GM19452 (cell line): ENCODE measurements around the gene TOPORS.
"Not testable (repeated sequence)": the region's sequence is repeated elsewhere in the genome, so short reads cannot be mapped to it uniquely, and the experiment has no call there.

Experiments
- ATAC-seq: cut with Tn5 transposase; IDR thresholded peaks from one replicate; pipeline ENCODE4 v1.9.1; 2021; ENCODE audit not compliant: unreplicated experiment

The TOPORS gene

GRCh38 chr9:32566770-32567169, 14.4 kb upstream of the TOPORS start:
- no peak for ATAC-seq

DNA sequence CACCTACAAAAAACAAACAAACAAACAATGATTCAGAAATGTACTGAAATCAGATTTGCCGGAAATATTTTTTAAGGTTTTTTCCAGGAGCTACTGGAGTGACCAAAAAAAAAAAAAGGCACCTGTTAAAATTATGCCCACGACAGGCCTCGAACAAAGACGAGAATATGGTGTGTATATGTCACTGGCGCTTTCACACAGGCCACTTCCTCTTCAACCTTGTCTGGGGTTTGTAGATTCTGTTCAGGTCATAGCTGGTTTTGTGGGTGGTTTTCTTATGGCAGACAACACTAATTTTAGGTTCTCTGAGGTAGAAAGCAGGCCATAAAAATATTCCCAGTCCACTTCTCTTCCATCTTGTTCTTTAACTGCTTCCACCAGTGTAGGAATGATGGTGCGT, 13.6 kb upstream of the TOPORS start:
- ATAC-seq: no peak

GRCh38 chr9:32558408-32558934, 6.1 kb upstream of the TOPORS start:
- no peak for ATAC-seq

GRCh38 chr9:32554591-32554990, 2.2 kb upstream of the TOPORS start:
- ATAC-seq: no peak

DNA sequence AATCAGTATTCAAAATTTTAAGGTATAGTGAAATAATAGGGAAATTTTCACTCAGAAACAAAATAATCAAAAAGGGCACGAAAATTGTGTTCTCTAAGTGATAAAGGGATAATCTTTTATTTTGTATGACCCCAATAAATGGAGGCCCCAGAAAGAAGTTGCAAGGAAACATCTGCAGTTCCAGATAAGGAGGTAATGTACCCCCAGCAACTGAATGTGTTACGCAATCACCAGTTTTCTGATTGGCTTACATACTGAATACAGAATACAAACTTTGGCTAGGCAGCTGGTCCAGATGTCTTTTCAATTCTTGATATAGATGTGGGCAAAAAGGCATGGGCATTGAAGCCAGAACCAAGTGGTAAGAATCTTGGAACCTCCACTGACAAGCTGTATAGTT, 1.7 kb upstream of the TOPORS start:
- no peak for ATAC-seq

DNA sequence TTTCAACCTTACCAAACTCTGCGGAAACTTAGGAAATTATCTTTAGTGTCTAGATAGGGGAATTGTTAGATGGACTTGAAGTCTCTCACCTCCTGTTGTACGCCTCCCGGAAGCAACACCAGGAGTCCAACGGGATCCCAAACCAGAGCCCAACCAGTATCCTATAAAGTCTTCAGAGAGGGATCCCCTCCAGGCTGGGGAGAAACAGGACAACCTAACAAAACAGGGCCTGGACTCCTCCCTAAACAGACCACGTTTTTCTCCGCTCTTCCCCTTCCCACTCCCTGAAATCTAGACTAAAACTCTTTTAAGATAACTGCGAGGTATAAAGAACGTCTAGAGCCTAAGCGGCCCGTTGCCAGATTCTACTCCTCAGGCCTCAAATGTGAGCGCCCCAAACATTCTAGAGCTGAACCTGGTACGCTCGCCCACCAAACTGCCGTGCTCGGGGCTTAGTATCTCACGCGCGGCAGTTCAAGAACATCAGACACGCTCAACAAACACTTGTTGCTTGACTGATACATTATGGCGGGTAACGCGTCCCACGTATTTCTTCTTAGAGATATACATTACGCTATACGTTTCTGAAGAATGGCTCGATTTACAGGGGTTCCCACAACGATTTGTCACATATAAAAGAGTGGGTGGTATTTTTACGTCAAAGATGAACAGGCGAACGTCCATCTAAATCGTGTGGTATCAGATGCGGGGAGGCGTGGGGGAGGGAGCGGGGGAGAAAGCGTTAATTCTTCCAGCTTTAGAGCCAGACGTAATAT, 922 bp downstream of the TOPORS start:
- ATAC-seq: peak; percentile 1

DNA sequence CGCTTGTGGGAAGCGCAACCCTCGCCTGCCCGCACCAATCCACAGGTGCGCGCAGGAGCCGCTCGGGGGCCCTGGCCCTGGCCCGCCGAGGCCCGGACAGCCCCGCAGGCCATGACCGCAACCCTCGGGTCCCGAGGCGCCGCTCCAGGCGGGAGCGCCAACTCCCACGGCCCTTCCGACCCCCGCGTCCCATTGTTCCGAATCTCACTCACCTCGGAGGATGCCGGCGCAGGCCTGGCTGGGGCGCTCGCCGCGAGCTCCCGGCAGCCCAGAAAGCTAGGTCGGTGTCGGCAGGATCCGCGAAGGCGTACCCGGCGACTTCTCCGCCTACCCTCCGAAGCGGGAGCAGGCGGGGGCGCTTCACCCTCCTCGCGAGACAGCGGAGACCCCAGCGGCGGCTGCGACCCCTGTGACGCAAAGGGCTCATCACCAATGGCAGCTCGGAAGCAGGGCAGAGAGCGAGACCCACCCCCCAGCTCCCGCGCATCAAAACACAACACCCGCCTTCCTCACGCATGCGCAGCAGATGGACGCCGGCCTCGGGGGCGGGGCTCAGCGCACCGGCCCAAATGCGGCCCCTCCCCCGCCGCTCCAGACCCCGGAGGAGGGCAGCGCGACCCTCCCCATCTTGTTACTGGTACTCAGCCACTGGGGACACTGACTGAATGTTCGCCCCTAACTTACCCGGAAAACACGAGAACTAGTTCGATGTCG, 1.7 kb downstream of the TOPORS start:
- ATAC-seq: peak; percentile 57

- no peak for ATAC-seq
These were observed 2.2 kb downstream of the TOPORS start for GRCh38 chr9:32550150-32550561.

GRCh38 chr9:32548213-32548612, 4.2 kb downstream of the TOPORS start:
- ATAC-seq: not testable (repeated sequence)

DNA sequence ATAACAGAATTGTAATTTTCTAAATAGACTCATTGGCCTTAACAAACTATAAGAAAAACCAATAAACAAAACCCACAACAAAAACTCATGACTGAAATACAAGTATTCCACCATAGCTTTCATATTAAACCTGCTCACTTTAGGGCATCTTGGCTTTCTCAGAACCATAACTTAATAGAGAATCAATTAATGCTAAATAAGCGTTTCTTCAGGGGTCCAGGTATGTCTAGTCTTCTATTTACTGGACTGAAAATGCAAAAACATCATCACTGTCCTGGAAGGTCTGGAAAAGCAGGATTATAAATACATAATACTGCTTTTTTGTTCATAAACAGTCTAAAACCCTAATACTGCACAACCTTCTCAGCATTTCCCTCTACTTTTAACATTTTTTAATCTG, 6.5 kb downstream of the TOPORS start:
- ATAC-seq: no peak

GRCh38 chr9:32543047-32543446, 9.3 kb downstream of the TOPORS start:
- no peak for ATAC-seq

- no peak for ATAC-seq
These were observed 18.6 kb downstream of the TOPORS start for GRCh38 chr9:32533816-32534215.

DNA sequence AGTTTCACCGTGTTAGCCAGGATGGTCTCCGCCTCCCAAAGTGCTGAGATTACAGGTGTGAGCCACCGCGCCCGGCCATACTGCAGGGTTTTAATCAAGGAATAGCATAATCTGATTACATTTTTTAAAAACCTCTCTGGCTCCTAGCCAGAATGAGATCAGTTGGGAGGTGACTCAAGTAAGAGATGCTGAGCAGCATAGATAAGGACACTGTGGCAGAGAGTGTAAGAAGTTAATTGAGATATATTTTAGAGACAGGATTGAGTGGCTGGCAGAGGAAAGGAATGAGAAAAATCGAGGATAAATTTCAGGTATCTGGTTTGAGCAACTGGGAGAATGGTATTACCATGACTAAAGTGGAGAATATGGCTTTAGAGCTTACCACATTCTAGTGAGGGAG, 19.1 kb downstream of the TOPORS start:
- no peak for ATAC-seq

DNA sequence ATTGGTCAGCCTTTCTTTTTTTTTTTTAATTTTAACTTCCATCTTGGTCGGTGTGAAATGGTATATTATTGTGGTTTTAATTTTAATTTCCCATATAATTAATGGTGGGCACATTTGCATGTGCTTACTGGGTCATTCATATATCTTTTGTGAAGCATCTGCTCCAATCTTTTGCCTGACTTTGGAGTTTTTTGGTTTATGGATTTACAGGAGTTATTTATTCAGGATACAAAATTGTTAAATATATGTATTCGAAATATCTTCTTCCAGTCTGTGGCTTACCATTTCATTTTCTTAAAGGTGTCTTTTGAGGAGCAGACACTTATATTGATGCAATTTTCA, 25.7 kb downstream of the TOPORS start:
- no peak for ATAC-seq

- peak; percentile 63 for ATAC-seq
These were observed 26.2 kb downstream of the TOPORS start, which contains the start of gene RIGI for GRCh38 chr9:32526041-32526706. TSS of gene RIGI (minus strand) at chr9:32526196. CDS start at chr9:32526166, 30 bp downstream.

DNA sequence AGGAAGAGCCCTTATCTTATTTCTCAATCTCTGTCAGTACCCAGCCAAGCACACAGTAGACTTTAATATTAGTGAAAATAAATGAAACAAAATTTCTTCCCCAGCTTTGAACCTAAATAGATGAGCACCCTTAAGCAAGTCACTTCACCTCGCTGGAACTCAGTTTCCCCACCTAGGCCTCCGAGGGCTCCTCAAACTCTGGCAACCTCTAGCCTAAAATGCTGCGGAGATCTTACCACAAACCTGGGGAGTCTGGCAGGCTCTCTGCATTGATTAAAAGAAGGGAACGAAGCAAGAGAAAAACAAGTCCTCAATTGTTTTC, 26.7 kb downstream of the TOPORS start:
- no peak for ATAC-seq

DNA sequence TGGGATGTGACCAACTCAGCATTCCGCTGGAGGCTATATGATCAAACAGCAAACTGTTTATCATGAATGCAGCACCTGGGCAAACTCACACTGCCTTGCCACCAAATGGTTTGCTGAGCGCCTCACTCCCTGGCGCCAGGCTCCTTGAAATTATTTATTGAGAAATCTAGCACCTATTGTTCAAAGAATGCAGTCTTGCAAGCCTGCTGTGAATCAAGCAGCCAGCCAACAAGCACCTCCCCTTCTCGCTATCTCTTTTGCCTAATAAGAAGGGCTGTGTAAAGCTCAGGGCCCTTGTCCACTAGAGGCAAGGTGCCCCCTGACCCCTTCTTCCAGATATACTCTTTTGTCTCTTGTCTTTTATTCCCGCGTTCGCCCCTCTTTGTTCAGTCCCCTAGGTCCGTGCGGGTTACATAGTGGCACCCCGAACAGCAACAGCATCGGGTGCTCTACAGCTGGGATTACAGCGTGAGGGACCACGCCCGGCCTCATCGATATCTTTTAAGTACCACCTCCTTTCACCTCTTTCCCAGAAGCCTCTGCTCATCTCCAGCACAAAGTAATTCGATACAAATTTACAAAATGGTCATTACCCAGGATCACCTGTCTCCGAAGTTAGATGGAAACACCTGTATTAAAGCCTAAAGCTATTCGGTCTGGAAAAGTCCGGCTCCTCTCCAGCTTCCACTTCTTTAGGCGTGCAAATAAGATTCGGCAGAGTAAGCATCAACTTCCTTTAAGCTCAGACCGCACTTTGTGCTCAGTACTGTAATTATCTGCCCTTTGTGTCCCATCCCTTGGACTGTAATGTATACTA, 27.3 kb downstream of the TOPORS start:
- peak; percentile 43 for ATAC-seq

DNA sequence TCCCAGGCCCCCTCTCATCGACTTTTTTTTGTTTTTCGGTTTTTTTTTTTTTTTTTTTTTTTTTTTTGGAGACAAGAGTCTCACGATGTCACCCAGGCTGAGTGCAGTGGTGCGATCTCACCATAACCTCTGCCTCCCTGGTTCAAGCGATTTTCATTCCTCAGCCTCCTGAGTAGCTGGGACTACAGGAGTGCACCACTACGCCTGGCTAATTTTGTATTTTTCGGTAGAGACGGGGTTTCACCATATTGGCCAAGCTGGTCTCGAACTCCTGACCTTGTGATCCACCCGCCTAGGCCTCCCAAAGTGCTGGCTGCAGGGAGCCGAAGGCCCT, 27.9 kb downstream of the TOPORS start:
- not testable (repeated sequence) for ATAC-seq

DNA sequence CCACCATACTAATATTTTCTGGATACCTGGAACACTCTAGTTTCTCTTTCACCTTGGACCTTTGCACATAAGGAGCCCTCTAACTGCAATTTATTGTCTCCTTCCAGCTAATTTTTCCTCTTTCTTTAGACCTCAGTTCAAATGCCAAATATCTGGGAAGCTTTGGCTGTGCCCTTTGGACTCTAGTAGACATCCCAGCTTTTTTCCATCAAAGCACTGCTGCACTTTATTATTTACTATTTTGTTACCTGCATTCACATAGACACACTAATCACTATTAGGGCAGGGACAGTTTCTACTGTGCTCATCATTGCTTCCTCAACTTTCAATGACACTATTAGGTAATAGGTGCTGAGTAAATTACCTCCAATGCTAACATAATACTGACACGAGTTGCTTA, 28.5 kb downstream of the TOPORS start:
- no peak for ATAC-seq

DNA sequence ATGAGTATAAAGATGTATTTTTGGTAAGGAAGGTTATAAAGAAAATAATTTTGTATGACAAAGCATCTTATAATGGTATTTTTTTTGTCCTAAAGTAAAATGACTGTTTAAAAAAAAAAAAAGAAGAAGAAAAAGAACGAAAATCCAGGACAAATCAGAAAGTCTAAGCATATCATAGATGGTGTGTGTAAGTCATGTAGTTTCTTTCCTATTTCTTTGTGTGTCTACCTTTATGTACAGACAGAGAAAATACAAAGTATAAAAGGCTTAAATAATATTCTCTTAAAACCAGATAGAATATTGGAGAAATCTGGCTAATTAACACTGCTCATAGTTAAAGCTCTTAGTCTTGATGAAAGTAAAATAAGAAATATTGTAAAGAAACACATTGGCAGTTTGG, 34.1 kb downstream of the TOPORS start:
- ATAC-seq: no peak

DNA sequence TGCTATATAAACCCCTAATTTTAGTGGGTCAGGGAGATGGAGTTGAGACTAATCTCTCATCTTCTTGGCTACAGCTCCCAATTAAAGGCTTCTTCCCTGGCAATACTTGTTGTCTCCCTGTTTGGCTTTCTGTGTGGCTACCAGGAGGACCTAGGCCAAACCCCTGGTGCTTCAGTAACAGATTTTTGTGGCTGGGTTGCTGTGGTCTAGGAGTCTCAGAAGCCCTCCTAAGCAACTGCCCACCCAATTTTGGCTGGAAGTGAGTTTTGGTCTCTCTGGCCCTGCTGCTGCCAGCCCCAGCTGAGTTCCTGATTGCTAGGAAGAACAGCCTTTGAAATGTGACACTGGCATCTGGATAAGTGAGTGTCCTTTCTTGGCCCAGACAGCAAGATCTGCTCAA, 36.1 kb downstream of the TOPORS start:
- ATAC-seq: no peak
